Fibroblast of pulmonary artery (primary cell): ENCODE results near the gene THBS3.
"Not testable (repeated sequence)": the region's sequence is repeated elsewhere in the genome, so short reads cannot be mapped to it uniquely, and the experiment has no call there.

Experiments used
- DNase-seq: peaks from one replicate; pipeline ENCODE4 v3.0.0-alpha.2; 2010; ENCODE audit warnings: low read depth
- H3K4me3 ChIP-seq: replicated peaks from 2 replicates; pipeline ENCODE4 v1.5.1; 2011; ENCODE audit warnings: low read depth, mild to moderate bottlenecking, control low read depth, low read length, moderate library complexity
- CTCF ChIP-seq: IDR thresholded peaks from 2 replicates; pipeline ENCODE4 v1.5.1; 2011; ENCODE audit warnings: mild to moderate bottlenecking, control low read depth, low read length, inconsistent platforms; ENCODE audit errors: missing control alignments

Gene THBS3

DNA sequence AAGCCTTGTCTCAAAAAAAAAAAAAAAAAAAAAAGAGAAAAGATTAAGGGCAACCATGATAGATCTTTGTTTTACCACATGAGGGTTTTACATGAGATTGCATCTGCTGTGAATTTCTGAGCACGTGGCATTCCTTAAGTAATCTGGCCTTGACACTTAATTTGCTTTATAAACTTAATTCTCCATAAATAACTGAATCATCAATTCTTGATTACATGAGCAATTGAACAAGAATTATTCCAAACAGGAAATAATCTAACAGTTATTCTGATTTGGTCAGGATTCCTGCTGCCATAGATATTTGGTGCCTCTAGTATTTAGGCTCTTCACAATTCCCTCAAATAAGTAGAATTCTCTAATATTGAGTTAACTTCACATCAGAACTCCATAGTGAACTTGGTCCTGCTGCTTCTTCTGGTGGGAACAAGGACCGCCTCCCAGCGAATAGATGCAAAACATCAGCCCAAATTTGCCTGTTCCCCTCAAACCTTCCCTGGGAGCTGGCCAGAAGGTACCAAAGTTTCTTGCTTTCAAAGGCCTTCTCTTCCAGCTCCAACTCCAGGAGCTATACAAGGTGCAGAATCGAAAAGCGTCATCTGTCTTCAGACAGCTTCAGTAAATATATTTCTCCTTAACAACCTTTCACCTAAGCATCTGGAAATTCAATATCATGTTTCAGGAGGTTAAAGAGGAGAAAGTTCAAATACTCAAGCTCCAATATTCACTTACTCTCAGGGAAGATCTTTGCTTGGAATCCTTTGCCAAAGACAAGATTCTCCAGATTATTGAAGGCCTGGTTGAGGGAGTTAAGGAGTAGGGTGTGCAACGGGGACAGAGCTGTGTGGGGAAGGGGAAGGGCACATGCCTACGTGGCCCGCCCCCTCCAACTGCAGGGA, 35.6 kb downstream of the THBS3 start:
- H3K4me3 ChIP-seq = peak overlapping the region; percentile 98
- no peak for TF ChIP-seq CTCF
- no peak for DNase-seq

GRCh38 chr1:155170806-155171205, 36.9 kb downstream of the THBS3 start:
- no peak for TF ChIP-seq CTCF

GRCh38 chr1:155170101-155170785, 37.5 kb downstream of the THBS3 start:
- DNase-seq = no peak
- H3K4me3 ChIP-seq = no peak overlapping the region
- TF ChIP-seq CTCF = no peak

More at GRCh38 chr1:155170806-155171205, 36.9 kb downstream of the THBS3 start:
- DNase-seq = no peak
- no peak overlapping the region for H3K4me3 ChIP-seq

DNA sequence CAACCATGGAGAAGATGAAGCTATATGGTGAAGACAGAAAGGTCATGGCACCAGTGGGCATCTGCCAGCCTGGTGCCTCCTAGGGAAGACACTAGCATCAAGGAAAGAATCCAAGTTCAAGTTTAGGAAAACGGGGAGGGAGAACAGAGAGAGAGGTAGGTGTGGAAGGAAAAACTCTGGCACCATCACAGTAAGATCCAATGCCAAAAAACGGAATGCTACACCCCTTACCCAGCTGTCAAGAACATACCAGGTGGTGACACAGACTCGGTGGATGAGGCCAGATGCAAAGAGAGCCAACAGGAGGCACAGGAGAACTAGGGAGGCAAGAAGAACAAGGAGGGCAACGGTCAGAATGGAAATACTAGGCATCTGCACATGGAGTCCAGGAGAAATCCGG, 38.2 kb downstream of the THBS3 start:
- DNase-seq = no peak

GRCh38 chr1:155168456-155169210, 39.1 kb downstream of the THBS3 start:
- DNase-seq = no peak

More for the DNA sequence above, 38.2 kb downstream of the THBS3 start:
- H3K4me3 ChIP-seq = no peak overlapping the region
- TF ChIP-seq CTCF = no peak

DNA sequence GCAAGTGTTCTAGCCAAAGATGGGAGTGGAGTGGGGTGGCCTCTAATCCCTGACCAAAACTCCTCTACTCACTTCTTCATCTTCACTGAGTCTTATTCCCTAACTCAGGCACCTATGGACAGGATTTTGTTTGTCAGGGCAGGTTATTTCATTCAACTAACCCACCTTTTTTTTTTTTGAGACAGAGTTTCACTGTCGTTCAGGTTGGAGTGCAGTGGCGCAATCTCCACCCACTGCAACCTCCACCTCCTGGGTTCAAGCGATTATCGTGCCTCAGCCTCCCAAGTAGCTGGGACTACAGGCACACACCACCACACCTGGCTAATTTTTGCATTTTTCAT, 39.6 kb downstream of the THBS3 start:
- DNase-seq, H3K4me3 ChIP-seq: not testable (repeated sequence)

More at GRCh38 chr1:155168456-155169210, 39.1 kb downstream of the THBS3 start:
- no peak overlapping the region for H3K4me3 ChIP-seq
- TF ChIP-seq CTCF = no peak
